Central memory CD4-positive, alpha-beta T cell (primary cell): ENCODE data around the gene AMPD3.

Experiments used
- DNase-seq: peaks from one replicate; pipeline ENCODE4 v3.0.0; 2022

The AMPD3 gene

GRCh38 chr11:10504490-10504889, 49.4 kb downstream of the AMPD3 start:
- no peak for DNase-seq

DNA sequence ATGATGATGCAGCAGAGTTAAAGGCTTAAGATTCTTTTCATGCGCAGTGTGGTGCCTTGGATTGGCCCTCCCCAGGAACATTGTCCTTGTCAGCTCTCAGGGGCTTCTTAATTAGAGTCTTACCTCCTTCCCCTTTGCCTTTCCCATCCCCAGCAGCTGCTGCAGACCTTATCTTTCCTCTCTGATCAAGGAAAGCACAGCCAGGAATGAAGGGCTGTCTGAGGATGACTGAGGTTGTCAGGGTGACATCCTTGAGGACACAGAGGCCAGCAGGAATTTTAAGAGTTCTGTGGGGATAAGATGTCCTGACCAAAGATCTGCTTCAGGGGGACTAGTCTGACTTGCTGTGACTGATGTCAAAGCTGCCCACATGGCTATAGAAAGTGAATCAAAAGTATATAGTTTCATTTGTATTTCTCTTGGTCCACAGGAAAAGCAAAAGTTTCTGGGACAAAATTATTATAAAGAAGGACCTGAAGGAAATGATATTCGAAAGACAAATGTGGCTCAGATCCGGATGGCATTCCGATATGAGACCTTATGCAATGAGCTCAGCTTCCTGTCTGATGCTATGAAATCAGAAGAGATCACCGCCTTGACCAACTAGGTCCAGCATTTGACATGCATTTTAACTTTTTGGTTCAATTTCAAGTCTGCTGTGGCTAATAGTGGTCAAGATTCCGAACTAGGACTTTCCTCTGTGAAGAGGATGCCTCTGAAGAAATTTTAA, 50.4 kb downstream of the AMPD3 start:
- DNase-seq, result no peak

GRCh38 chr11:10506008-10506370, 50.9 kb downstream of the AMPD3 start:
- no peak for DNase-seq

DNA sequence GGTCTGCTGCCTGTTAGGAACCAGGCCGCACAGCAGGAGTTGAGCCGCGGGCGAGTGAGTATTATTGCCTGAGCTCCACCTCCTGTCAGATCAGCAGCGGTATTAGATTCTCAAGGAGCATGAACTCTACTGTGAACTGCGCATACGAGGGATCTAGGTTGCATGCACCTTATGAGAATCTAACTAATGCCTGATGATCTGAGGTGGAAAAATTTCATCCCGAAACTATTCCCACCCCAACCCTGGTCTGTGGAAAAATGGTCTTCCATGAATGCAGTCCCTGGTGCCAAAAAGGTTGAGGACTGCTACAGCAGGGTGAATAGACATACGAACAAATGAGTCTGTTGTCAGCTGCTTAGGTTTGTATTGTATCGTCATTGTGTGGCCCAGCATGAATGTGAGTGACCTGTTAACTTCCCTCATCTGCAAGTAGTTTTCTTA, 56.1 kb downstream of the AMPD3 start:
- no peak for DNase-seq

DNA sequence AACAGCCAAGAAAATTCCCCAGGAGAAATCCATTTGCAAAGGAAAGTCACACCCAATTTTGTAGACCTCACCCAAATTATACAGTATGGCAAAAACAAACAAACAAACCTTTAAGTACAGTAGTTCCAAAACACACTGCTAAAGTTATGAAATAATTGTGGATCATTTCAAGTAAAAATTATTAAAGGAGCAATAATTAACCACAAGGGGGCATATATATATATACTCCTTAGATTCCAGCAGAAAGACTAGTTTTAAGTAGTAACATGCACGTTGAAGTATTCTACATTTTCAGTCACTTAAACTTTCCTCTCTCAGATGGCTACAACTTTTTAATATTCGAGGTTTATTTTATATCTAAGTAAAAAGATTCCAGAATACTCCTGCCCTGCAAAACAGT, 59.1 kb downstream of the AMPD3 start:
- no peak for DNase-seq

DNA sequence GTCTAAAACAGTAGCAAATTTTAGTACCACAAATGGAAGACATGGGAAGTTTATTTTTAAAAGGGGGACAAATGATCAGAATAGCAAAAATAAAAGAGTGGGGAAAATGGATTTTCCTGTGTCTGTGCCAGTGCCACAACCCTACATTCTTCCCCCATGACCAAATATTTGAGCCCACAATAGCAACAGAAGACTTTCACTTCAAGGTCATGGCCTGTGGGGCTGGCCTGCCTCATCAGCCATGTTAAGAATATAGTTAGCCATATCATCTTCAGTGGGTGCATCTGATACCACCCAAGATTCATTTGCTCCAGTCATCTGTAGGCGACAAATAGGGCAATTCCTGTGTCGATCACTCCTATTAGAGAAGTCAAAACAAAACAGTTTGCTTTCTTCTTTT, 59.6 kb downstream of the AMPD3 start:
- DNase-seq, result no peak

GRCh38 chr11:10515418-10515817, 60.4 kb downstream of the AMPD3 start:
- DNase-seq, result no peak

DNA sequence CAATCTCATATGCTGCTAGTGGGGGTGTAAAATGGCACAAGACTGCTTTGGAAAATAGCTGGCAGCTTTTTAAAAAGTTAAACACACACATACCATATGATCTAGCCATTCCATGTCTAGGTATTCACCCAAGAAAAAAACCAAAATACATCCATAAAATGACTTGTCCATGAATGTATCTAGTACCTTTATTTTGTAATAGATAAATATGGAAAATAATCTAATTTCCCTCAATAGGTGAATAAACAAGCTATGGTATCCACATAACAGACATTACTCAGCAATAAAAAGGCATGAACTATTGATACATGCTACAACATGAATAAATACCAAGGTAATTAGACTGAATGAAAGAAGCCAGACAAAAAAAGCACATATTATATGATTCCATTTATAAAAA, 63.1 kb downstream of the AMPD3 start:
- no peak for DNase-seq

GRCh38 chr11:10518891-10519290, 63.8 kb downstream of the AMPD3 start:
- no peak for DNase-seq

GRCh38 chr11:10519630-10520029, 64.6 kb downstream of the AMPD3 start:
- DNase-seq, result no peak

DNA sequence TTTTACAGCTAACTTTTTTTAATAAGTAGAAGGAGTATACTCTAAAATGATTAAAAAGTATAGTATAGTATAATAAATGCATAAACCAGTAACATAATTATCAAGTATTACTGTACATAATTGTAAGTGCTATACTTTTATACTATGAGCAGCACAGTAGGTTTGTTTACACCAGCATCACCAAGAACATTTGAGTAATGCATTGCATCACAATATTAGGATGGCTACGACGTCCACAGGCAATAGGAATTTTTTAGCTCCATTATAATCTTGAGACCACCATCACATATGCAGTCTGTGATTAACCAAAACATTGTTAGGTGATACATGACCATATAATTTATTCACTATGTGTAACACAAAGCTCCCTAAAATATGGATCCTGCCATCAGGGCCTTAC, 65.5 kb downstream of the AMPD3 start:
- no peak for DNase-seq

- no peak for DNase-seq
Measured at GRCh38 chr11:10522276-10522675, 67.2 kb downstream of the AMPD3 start.

DNA sequence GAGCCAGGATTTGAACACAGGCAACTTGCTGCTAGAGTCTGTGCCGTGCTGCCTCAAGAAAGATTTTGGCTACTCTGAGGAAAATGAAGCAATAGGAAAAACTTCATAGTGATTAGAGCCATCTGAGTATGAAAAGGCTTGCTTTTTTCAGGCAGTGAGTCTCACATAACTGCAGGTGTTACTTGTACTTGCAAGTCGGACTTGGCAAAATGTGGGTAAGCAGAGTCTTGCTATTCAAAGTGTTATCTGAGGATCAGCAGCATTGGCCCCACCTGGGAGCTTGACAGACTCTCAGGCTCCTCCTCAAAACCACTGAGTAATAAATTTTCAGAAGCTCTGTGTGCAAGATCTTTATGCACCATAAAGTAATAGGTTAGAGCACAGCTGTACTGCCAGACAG, 67.9 kb downstream of the AMPD3 start:
- DNase-seq, result no peak

DNA sequence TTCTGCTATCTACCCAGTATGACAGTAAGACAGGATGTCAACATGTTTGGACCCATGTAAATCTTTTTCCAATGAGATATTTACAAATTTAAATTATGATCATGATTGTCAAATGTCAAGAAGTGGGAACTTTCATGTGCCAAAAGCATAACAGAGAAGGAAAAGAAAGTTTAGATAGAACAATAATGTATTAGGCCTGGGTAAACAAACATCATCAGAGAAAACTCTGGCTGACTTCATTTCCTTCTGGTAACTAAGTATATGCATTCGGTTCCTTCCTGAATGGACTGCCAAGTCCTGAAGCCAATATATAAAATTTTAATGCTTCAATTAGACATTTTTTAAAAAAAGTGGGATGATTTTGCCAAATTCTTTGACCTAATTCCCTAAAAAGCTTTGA, 69.4 kb downstream of the AMPD3 start:
- no peak for DNase-seq

- no peak for DNase-seq
Measured at GRCh38 chr11:10526974-10527918, 72.2 kb downstream of the AMPD3 start.

DNA sequence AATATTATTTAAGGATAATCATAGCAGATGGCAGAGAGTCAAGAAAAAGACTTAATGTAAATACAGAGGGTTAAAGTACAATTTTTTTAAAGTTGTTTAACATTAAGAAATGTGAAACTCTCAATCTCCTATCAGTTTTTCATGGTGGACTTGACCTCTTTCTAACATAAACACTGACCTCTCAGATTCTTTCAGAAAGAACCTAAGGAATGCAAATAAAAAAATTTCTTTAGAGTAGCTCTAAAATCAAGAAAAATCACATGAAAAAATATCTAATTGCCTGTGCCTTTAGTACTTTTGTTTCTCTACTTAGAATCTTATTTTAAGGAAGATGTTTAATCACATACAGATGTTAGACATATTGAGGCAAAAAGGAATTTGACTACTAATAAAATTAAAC, 73.1 kb downstream of the AMPD3 start:
- no peak for DNase-seq

DNA sequence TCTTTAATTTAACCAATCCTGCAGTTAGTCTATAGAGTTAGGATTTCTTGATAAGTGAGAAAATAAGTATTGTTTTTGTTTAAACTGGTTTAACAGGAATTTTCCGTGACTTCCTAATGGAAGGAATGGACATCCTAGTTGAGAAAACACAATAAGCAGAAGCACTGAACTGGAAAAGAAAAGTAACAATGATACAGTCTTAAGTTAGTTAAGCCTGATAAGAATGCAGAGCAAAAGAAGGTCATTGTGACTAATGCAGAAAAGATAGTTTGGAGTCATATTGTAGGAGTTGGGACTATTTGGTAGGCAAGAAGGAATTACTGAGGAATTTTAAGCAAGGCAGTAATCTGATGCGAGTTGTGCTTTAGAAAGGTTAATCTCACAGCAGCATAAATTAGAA, 74.2 kb downstream of the AMPD3 start:
- DNase-seq, result no peak

DNA sequence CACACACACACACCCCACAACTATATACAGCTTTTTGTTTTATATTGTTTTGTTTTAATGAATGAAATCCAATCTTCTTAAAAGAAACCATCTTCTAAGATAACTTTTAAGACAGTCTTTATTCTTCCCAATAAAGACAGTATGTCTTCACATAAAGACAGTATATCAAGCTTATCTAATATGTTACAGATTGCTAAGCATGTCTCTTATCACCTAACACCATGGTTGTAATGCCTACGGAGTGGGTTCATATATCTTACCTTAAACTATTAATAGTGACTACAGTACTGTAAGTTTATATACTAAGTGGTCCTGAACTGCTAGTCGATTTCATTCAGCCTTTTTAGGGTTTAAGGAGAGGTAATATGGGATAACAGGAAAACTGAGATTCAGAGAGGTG, 77.5 kb downstream of the AMPD3 start:
- no peak for DNase-seq

- DNase-seq, result no peak
Measured at GRCh38 chr11:10533323-10533722, 78.3 kb downstream of the AMPD3 start.

GRCh38 chr11:10534316-10534715, 79.3 kb downstream of the AMPD3 start:
- DNase-seq, result no peak

GRCh38 chr11:10537600-10537999, 82.5 kb downstream of the AMPD3 start:
- DNase-seq, result no peak

DNA sequence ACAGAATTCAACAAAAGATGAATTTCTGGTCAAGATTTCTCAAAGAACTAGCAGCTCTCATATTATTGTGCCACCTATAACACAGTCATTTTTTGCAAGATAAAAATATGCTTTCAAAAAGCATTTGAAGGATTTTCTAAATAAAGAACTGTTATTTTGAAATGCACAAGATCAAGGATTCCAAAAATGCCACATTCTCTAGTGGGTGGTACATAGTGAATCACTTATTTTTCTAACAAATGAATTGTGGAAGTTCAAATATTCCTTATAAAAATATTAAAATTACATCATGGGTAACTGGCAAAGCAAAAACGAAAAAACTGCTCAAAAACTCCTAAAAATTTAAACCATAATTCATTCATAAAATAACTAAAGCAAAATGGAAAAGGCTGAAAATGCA, 83.9 kb downstream of the AMPD3 start:
- DNase-seq, result no peak

DNA sequence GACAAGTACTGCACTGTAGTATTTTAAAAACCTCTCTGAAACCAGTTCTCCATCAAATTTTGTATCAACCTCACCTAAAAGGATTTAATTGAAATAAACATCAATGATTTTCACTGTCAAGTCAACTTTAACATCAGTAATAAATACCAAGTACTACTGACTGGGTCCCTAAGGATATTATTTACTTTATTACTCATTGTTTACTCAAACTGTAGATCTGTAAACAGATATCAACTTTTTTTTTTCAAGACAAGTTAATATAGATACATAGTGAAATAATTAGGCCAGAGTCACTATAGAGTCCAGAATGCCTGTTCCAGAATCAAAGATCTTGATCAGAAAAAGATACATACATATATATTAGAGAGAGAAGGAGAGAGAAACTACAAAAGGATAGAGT, 84.3 kb downstream of the AMPD3 start:
- DNase-seq, result no peak

DNA sequence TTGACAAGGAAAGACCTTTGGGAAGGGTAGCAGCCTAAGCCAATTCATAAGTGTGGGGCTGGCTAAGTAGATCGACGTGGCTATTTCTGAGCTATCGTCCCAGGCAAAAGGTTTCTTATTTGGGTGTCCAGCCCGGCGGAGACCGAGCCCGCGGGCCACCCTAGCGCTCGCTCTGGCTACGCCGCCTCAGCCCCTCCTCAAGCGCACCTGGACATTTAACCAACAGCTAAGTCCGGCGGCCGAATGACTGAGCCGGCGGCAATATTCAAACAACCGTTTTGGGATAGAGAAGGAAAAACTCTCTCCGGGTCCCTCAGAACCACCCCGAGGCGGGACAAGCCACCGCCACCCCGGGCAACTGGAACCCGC, 85.5 kb downstream of the AMPD3 start:
- DNase-seq, result no peak
